SJSA1 (cell line): ENCODE results near the gene KRT39. TPM values are rescaled to one million over a fixed set of nuclear protein-coding genes. Genes with fewer than 3 reads are reported as not detected.
A peak's percentile ranks its signal among the peaks of the same experiment; 100 is the strongest.
"Not testable (repeated sequence)": the region's sequence is repeated elsewhere in the genome, so short reads cannot be mapped to it uniquely, and the experiment has no call there.

Source experiments
- DNase-seq, 2 experiments: peaks; one replicate each; pipeline ENCODE4 v3.0.0-alpha.2; 2015 to 2020; ENCODE audit warnings: low spot score in 2 of 2, low read depth in 1 of 2
- H3K27ac ChIP-seq: fragments of 250-450 bp; sonication (Bioruptor Pico); 2 replicates; pipeline ENCODE4 v1.5.1; 2020; ENCODE audit warnings: mild to moderate bottlenecking, moderate library complexity
- H3K27me3 ChIP-seq: fragments of 250-450 bp; sonication (Bioruptor Pico); replicated peaks from 2 replicates; pipeline ENCODE4 v1.5.1; 2020; ENCODE audit warnings: mild to moderate bottlenecking, moderate library complexity
- H3K36me3 ChIP-seq: fragments of 250-450 bp; sonication (Bioruptor Pico); 2 replicates; pipeline ENCODE4 v1.5.1; 2020; ENCODE audit warnings: mild to moderate bottlenecking
- H3K4me1 ChIP-seq: fragments of 250-450 bp; sonication (Bioruptor Pico); replicated peaks from 2 replicates; pipeline ENCODE4 v1.6.1; 2021; ENCODE audit warnings: mild to moderate bottlenecking
- H3K4me3 ChIP-seq: fragments of 250-450 bp; sonication (Bioruptor Pico); 2 replicates; pipeline ENCODE4 v1.5.1; 2020; ENCODE audit warnings: mild to moderate bottlenecking
- H3K9me3 ChIP-seq: fragments of 250-450 bp; sonication (Bioruptor Pico); replicated peaks from 2 replicates; pipeline ENCODE4 v1.5.1; 2020; ENCODE audit warnings: mild to moderate bottlenecking
- total RNA-seq: library from RNA; depleted of rRNA; stranded (reverse); fragments of >200 nt; shearing (Covaris generic); gene quantifications from 2 replicates; pipeline ENCODE4 v1.2.3, GENCODE V29; 2014

KRT39 gene
- total RNA-seq, 1 experiment from 2014 or later, result not detected

DNA sequence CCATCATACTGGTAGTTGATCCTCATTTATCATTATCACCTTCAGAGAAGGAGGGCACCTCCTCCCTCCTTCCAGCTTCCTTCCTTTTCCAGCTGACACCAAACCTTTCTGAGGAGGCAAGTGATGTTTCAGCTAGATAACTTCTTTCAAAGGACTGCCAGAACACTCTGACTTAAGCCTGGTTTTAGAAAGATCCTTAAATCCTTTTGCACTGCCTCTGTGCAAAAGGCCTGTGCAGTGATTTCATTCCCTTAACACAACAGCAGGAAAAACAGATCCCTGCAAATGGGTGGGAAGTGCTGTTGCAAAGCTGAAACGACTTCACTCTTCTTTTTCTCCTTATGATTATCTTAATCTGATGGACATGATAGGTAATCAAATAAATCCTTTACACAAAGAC, 22.2 kb downstream of the KRT39 start:
- no peaks in the 10 kb centered on the region for H3K4me1 ChIP-seq
- H3K4me3 ChIP-seq, result no peak overlapping the region
- no peaks in the 10 kb centered on the region for H3K27me3 ChIP-seq
- no peak for DNase-seq
- no peaks in the 10 kb centered on the region for H3K9me3 ChIP-seq
- no peak overlapping the region for H3K27ac ChIP-seq
- no peaks in the 10 kb centered on the region for H3K36me3 ChIP-seq

DNA sequence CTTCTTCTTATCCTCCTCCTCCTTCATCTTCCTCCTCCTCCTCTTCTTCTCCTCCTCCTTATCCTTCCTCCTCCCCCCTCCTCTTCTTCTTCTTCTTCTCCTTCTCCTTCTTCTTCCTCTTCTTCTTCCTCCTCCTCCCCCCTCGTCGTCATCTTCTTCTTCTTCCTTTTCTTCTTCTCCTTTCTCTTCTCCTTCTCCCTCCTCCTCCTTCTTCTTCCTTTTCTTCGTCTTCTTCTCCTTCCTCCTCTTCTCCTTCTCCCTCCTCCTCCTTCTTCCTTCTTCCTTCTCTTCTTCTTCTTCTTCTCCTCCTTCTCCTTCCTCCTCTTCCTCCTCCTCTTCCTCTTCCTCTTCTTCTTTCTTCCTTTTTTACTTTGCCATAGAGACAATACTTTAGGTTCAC, 24.2 kb downstream of the KRT39 start:
- DNase-seq, result no peak
- no peaks in the 10 kb centered on the region for H3K27me3 ChIP-seq
- H3K36me3 ChIP-seq, result no peaks in the 10 kb centered on the region
- H3K4me1 ChIP-seq, result no peaks in the 10 kb centered on the region
- H3K27ac ChIP-seq, result no peak overlapping the region
- H3K9me3 ChIP-seq, result no peaks in the 10 kb centered on the region
- no peak overlapping the region for H3K4me3 ChIP-seq

DNA sequence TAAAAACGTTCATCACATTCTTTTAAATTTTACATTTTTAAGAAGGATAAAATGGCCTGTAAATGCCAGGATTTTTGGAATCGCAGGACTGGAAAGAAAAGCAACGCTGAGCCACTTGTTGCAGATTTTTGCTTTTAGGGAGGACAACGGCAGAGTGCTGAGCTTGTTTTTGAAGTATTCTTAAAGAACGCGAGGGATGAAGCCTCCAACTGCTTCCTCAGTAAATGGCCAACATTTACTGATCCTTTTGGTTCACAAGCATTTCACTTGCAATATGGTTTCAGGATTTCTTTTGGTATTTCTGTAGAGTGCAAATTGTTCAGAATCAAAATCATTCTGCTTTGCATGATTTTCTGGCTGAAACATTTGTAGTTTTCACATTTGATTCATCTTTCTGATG, 26.5 kb downstream of the KRT39 start:
- Histone ChIP-seq H3K9me3 (no peaks in the 10 kb centered on the region), H3K27me3 (no peaks in the 10 kb centered on the region), H3K4me3 (no peak overlapping the region), H3K27ac (no peak overlapping the region), H3K4me1 (no peaks in the 10 kb centered on the region), H3K36me3 (no peaks in the 10 kb centered on the region)
- DNase-seq, result no peak

DNA sequence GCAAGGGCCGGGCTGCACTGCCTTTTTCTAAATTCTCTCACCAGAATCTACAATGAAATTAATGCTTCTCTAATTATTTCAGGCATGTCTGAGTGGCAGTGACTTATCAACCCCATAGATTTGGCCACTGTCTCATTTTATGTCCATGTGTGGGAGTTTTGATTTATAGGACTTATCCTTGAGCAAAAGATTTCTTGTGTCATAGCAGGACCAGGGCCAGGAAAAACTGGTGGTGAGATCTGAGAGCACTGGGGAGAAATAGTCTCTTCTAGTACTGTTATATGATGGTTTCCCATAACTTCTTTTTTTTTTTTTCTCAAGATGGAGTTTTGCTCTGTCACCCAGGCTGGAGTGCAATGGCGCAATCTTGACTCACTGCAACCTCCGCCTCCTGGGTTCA, 27.8 kb downstream of the KRT39 start:
- H3K4me3 ChIP-seq, result no peak overlapping the region
- H3K9me3 ChIP-seq, result no peaks in the 10 kb centered on the region
- no peaks in the 10 kb centered on the region for H3K36me3 ChIP-seq
- H3K27ac ChIP-seq, result no peak overlapping the region
- no peak for DNase-seq
- no peaks in the 10 kb centered on the region for H3K27me3 ChIP-seq
- no peaks in the 10 kb centered on the region for H3K4me1 ChIP-seq

DNA sequence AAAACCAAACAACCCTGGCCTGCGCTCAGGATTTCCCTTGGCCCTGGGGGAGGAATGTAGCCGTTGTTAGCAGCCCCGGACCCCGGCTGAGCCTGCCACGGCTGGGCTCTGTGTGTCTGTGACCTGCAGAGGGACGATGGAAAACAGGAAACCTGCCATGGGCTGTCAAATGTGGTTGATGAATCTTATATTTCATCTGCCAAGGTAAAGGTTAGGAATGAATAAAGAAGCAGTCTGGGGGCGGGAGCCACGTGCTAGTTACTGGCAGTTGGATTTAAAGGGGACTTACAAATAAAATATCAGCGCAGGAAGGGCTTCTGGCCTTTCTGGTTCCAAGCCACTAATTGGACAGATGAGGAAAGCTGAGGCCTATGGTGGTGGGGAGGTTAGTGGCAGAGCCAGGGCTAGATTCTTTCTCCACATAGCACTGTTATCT, 29.3 kb downstream of the KRT39 start, which contains the start of gene KRT23:
Gene KRT23, minus strand, starts transcription at position 263 of the 436 bp plus-strand sequence. CDS start 1,043 bp downstream, outside the sequence.
- no peaks in the 10 kb centered on the region for H3K36me3 ChIP-seq
- no peak for DNase-seq
- H3K27me3 ChIP-seq, result no peaks in the 10 kb centered on the region
- H3K4me1 ChIP-seq, result no peaks in the 10 kb centered on the region
- no peak within 1 kb of the TSS for H3K27ac ChIP-seq
- H3K9me3 ChIP-seq, result no peaks in the 10 kb centered on the region
- H3K4me3 ChIP-seq, result no peak within 1 kb of the TSS

DNA sequence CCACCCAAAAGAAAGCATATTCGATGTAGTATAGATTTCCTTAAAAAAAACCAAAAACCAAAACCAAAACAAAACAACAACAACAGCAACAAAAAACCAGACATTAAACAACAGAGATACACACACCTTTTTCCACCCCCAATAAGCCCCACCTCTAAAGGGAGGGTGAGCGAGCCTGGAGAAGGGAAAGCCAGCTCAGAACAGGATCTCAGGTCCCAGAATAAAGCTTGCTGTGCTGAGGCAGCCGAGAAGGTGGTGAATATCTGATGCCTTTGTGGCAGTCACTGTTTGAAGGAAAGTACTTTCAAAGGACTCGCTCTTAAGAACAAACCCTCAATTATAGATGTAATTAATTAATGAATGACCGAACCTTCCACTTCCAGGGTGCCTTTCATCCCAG, 29.8 kb downstream of the KRT39 start:
- no peak overlapping the region for H3K4me3 ChIP-seq
- H3K27ac ChIP-seq, result no peak overlapping the region

DNA sequence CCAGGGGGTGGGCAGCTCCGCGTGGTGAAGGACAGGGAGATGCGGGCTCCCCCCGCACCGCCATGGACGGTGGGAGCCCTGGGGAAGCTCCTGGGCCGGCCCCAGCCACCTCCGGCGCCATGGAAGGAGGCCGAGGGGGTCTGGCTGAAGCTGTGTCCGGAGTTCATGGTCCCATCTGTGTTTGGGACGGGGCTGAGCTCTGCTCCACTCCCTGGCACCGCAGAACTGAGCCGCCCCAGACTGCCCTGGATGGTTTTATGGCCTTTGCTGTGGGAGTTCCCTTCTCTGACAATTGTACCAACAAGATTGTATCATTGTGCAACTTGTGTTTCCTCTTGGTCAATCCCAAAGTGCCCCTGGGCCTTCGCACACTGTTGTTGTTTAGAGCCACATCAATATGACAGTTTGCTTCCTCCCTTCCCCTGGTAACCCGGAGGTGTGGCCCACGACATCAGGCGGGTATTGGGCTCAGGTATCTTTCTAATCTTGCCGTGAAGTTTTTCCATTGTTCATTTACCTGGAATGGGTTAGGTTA, 30.2 kb downstream of the KRT39 start:
- Histone ChIP-seq H3K27me3 (no peaks in the 10 kb centered on the region), H3K27ac (no peak overlapping the region), H3K4me3 (no peak overlapping the region), H3K4me1 (no peaks in the 10 kb centered on the region), H3K9me3 (no peaks in the 10 kb centered on the region), H3K36me3 (no peaks in the 10 kb centered on the region)
- no peak for DNase-seq

More for the DNA sequence above, 29.8 kb downstream of the KRT39 start:
- no peak for DNase-seq
- Histone ChIP-seq H3K4me1 (no peaks in the 10 kb centered on the region), H3K9me3 (no peaks in the 10 kb centered on the region), H3K27me3 (no peaks in the 10 kb centered on the region), H3K36me3 (no peaks in the 10 kb centered on the region)

DNA sequence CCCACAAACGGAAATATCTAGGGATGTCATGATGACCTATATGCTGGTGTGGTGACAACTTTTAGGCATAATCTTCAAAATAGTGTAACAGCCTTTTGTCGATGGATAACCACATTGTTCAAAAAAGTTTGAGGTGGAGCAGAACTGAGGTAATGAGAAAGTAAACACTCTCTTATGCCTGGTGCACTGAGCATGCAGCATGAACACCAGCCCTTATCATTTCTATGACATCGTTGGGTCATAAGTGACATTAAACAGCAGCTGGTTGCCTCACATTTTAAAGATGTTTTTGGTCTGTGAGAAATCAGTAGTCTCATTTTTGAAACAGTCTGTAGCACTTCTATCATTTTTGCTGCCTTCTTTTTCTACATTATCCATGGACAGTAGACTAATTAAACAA, 31.1 kb downstream of the KRT39 start:
- Histone ChIP-seq H3K27ac (no peak overlapping the region), H3K36me3 (no peaks in the 10 kb centered on the region)
- DNase-seq, result no peak

DNA sequence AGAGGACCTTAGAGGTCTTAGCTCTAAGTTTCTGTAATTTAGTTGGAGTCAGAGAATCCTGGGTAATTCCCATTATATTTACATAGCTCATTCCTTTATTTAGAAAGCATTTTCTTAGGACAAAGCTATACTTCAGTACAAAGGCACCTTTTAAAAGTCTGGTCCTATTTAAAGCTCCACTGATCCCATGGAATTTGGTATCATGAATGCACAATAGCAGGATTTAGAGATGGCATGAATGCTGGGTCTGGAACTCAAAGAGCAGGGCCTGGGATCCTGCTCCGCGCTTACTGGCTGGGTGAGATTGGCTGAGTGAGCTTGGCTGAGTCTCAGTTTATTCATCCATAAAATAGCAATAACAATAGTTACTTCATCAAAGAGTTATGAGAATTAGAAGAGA, 34.1 kb downstream of the KRT39 start:
- DNase-seq, result no peak
- no peak overlapping the region for H3K27ac ChIP-seq
- H3K36me3 ChIP-seq, result no peaks in the 10 kb centered on the region

More for the DNA sequence above, 31.1 kb downstream of the KRT39 start:
- no peaks in the 10 kb centered on the region for H3K4me1 ChIP-seq
- no peaks in the 10 kb centered on the region for H3K27me3 ChIP-seq
- H3K4me3 ChIP-seq, result no peak overlapping the region
- H3K9me3 ChIP-seq, result no peaks in the 10 kb centered on the region

DNA sequence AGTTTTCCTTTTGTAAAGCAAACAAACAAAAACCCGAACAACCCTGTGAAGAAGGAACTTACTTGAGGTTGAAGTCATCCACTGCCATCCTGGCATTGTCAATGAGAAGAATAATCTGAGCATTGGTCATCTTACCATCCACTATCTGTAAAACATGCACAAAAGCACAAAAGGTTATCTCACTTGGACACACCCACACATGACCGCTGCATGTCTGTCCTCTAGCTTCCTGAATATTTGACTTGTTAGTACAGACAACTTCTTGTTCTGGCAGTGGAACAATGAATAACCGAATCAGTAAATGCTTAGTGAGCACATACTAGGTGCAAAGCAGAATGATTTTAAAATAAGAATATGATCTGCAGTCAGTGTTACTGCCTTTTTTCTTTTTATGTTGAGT, 35.4 kb downstream of the KRT39 start:
- no peaks in the 10 kb centered on the region for H3K27me3 ChIP-seq
- no peaks in the 10 kb centered on the region for H3K9me3 ChIP-seq
- no peak overlapping the region for H3K27ac ChIP-seq
- H3K4me1 ChIP-seq, result no peaks in the 10 kb centered on the region
- H3K36me3 ChIP-seq, result no peaks in the 10 kb centered on the region
- no peak overlapping the region for H3K4me3 ChIP-seq
- DNase-seq, result no peak

More for the DNA sequence above, 34.1 kb downstream of the KRT39 start:
- Histone ChIP-seq H3K27me3 (no peaks in the 10 kb centered on the region), H3K9me3 (no peaks in the 10 kb centered on the region), H3K4me3 (no peak overlapping the region), H3K4me1 (no peaks in the 10 kb centered on the region)

DNA sequence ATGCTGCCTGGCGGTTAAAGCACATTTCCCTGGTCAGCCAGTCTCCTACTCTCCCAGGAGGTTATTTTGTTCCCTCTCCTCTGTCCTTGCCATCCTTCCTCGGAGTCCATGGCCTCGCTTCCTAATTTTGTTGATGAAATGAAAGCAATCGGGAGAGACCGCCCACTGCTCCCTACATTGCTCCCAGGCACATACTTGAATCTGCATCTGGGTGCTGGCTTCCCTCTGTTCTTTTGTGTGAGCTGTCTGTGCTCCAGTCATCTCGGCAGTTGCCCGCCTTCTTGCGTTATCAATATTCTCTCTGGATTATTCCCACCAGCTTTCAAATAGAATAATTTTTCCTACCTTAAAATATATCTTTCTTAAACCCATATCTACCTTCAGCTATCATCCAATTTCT, 40.4 kb downstream of the KRT39 start:
- no peak for DNase-seq
- Histone ChIP-seq H3K4me3 (no peak overlapping the region), H3K27ac (no peak overlapping the region), H3K27me3 (no peaks in the 10 kb centered on the region), H3K36me3 (no peaks in the 10 kb centered on the region), H3K9me3 (no peaks in the 10 kb centered on the region), H3K4me1 (peaks cover 9% of the 10 kb centered on the region)

DNA sequence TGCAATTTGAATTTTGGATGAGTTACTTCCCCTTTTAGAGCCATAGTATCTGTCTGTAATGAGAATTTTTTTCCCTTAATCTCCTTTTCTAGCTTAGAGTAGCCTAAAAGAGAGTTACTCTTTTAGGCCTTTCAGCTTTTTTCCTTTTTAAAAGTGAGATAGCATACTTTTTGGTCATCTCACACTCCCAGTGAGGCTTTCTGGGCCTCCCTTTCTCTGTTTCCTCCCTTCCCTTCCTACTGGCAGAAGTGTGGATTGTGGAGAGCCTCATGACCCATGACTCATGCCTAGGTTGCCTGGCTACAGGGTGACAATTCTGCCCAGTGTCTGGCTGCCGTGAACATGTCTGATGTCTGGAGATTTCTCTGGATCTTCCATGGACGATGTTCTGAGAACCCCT, 44.5 kb downstream of the KRT39 start:
- DNase-seq, result peak; percentile 25 to 55
- H3K27me3 ChIP-seq, result no peaks in the 10 kb centered on the region
- no peaks in the 10 kb centered on the region for H3K36me3 ChIP-seq

DNA sequence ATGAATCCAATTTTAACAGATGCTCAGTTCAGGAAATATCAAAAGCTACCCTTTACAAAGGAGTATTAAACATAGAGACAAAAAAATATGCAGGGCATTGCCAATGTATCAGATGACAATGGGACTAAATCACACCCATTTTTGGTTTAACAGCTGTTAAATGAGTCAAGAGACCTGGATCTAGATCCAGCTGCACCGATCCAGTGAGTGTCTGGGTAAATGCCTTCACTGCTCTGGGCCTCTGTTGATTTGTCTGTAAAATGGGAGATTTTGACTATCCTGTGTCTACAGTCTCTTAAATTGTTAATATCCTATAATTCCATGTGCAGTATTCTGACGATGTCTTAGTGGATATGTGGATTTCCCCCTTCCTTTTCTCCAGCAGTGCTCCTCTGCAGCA, 45.7 kb downstream of the KRT39 start:
- no peaks in the 10 kb centered on the region for H3K27me3 ChIP-seq
- H3K4me1 ChIP-seq, result peaks cover 14% of the 10 kb centered on the region
- no peaks in the 10 kb centered on the region for H3K36me3 ChIP-seq
- H3K27ac ChIP-seq, result no peak overlapping the region
- no peak overlapping the region for H3K4me3 ChIP-seq
- no peaks in the 10 kb centered on the region for H3K9me3 ChIP-seq
- DNase-seq, result no peak

More for the DNA sequence above, 44.5 kb downstream of the KRT39 start:
- H3K4me1 ChIP-seq, result peaks cover 9% of the 10 kb centered on the region
- no peak overlapping the region for H3K4me3 ChIP-seq
- peak overlapping the region; percentile 38 for H3K27ac ChIP-seq
- H3K9me3 ChIP-seq, result no peaks in the 10 kb centered on the region

DNA sequence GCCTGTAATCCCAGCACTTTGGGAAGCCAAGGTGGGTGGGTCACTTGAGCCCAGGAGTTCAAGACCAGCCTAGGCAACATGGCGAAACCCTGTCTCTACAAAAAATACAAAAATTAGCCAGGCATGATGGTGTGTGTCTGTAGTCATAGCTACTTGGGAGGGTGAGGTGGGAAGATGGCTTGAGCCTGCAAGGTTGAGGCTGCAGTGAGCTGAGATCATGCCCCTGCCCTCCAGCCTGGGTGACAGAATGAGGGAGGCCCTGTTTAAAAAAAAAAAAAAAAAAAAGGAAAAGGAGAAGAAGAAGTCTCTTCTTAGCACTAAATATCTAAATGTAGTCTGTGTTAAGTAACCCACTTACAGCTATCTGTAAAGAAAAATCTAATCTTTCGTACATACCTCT, 49.6 kb downstream of the KRT39 start:
- not testable (repeated sequence) for DNase-seq, H3K36me3 ChIP-seq, H3K27me3 ChIP-seq, H3K27ac ChIP-seq, H3K4me3 ChIP-seq, H3K9me3 ChIP-seq
- peaks cover 25% of the 10 kb centered on the region for H3K4me1 ChIP-seq

DNA sequence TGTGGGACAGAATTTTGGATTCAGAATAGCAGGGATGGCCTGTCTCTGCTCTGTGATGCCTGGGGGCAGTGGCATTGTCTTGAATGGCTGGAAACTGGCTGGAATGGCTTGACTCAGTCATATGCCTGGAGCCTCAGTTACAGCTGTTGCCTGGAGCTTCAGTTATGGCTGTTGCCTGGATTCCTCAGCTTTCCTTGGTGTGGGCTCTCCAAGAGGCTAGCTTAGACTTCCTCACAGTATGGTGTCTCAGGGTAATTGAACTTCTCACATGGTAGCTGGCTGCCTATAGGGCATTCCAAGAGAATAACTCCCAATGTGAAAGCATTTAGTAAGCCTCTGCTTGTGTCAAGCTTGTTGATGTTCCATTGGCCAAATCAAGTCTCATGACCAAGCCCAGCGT, 50.4 kb downstream of the KRT39 start:
- Histone ChIP-seq H3K4me1 (peaks cover 21% of the 10 kb centered on the region), H3K27me3 (no peaks in the 10 kb centered on the region), H3K27ac (peak overlapping the region; percentile 94), H3K9me3 (no peaks in the 10 kb centered on the region), H3K4me3 (no peak overlapping the region), H3K36me3 (no peaks in the 10 kb centered on the region)
- no peak for DNase-seq
